IMR-90 (cell line): ENCODE measurements around the gene ACSL3.

ENCODE experiments used
- BHLHE40 ChIP-seq: fragments of 150-350 bp; IDR thresholded peaks from 2 replicates; pipeline ENCODE4 v1.6.1; 2016; ENCODE audit warnings: mild to moderate bottlenecking, low read depth, low read length
- RCOR1 ChIP-seq: IDR thresholded peaks from 2 replicates; pipeline ENCODE4 v1.6.1; 2012; ENCODE audit warnings: mild to moderate bottlenecking, low read length, improper control_type of control experiment; ENCODE audit not compliant: insufficient replicate concordance
- TF ChIP-seq, protein P1 (sequence below): conservative IDR thresholded peaks from 2 replicates; pipeline ENCODE4 v1.5.1; 2012; ENCODE audit warnings: mild to moderate bottlenecking, low read depth, low read length, improper control_type of control experiment

DNA sequence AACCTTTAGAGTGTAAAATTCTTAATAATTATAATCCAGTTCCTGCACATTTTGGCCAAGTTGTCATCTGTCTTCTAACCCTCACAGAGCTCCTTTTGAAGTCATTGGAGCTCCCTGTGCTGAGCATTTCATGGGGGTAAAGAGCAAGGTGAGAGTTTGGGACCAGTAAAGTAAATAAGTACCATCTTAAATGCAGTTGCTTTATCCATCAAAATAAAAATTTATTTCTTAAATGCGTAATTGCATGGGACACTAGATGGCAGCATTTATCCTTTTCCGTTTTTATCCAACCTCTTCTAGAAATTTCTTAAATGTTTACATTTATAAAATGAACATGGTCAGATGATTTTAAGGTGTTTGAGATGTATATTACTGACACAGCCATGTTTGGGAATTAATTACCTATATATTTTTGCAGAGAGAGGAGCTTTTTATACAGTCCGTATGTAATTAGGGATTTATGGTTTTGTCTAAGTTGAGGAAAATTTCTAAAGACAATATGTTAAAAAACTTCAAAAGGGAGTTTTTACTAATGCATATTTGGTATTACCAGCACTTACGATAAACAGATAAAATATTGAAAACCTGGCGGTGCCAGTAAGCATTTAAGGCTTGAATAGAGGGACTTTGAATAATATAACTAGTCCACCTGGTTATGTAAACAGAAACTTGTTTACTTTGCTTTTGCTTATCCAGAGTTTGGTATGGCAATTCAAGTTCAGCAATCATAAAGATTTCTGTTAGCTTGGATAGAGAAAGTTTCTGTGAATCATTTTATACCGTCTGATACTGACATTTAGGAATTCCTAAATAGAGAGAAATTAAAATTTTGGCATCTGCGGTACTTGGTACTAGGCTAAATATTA, 54.5 kb downstream of the ACSL3 start:
- TF ChIP-seq BHLHE40 (no peak), RCOR1 (no peak)
- TF ChIP-seq, protein P1, sequence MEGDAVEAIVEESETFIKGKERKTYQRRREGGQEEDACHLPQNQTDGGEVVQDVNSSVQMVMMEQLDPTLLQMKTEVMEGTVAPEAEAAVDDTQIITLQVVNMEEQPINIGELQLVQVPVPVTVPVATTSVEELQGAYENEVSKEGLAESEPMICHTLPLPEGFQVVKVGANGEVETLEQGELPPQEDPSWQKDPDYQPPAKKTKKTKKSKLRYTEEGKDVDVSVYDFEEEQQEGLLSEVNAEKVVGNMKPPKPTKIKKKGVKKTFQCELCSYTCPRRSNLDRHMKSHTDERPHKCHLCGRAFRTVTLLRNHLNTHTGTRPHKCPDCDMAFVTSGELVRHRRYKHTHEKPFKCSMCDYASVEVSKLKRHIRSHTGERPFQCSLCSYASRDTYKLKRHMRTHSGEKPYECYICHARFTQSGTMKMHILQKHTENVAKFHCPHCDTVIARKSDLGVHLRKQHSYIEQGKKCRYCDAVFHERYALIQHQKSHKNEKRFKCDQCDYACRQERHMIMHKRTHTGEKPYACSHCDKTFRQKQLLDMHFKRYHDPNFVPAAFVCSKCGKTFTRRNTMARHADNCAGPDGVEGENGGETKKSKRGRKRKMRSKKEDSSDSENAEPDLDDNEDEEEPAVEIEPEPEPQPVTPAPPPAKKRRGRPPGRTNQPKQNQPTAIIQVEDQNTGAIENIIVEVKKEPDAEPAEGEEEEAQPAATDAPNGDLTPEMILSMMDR: peak; percentile 75
